Stimulated activated CD4-positive, alpha-beta T cell treated with anti-CD3 and anti-CD28 coated beads, Interleukin-12 subunit alpha, Interleukin-12 subunit beta, amount 100 ng/mL, for 48 hours (primary cell): ENCODE measurements around the gene SYNE2.
A peak's percentile ranks its signal among the peaks of the same experiment; 100 is the strongest.
"Not testable (repeated sequence)": the region's sequence is repeated elsewhere in the genome, so short reads cannot be mapped to it uniquely, and the experiment has no call there.

ENCODE experiments used
- DNase-seq, 3 donors: peaks; one replicate each; pipeline ENCODE4 v3.0.0-alpha.2; 2020; ENCODE audit warnings: low read depth in 2 of 3, low spot score in 1 of 3

The SYNE2 gene

DNA sequence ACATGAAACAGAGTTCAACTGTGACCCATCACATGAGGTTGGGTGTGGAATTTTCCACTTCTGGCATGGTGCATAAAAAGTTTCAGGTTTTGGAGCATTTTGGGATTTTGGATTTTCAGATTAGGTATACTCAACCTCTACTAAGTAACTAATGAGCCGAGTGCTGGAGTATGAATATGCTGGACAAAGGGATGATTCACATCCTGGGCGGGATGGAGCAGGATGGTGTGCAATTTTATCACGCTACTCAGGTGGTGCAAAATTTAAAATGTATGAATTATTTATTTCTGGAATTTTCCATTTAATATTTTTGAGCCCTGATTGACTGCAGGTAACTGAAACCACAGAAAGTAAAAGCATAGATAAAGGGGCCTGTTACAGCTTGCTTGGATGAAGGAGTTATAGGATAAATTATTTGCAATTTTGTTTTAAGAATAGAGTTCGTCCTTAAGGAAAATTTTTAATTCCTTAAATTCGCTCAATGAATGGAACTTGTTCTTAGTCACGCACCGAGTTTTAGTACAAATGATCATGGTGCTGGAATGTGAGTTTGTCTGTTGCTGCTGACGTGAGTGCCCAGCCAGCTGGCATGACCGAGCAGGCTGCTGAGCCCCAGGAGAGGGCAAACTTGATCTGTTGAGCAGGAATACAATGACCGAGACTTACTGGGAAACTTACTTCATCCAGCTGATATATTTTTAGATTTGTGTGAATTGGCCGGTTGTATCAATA, 265.0 kb downstream of the SYNE2 start:
- DNase-seq = no peak

DNA sequence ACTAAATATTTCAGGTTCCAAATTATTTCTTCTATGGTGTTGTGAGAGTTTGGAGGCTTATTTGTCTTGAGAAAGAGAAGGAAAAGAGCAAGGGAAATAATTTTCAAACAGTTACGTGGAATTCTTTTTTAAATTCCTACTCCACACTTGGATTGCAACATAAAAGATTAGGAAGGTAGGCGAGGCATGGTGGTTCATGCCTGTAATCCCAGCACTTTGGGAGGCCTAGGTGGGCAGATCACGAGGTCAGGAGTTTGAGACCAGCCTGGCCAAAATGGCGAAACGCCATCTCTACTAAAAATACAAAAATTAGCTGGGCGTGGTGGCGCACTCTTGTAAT, 265.6 kb downstream of the SYNE2 start:
- not testable (repeated sequence) for DNase-seq

DNA sequence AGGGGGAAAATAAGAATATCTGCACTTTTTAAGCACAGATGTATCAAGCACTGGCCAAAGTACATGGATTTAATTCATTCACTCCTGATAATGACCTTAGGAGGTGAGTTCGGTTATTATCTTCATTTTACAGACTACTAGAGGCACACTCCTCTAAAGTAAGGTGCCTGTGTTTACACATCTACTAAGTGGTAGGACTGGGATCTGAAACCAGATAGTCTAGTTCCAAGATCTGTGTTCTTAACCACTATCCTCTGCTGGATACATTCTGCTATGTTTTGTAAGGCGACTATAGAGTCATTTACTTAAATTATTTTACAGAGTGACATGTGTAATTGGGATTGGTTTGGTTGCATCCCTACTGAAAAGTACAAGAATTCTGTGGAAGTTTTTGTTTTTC, 266.1 kb downstream of the SYNE2 start:
- no peak for DNase-seq

DNA sequence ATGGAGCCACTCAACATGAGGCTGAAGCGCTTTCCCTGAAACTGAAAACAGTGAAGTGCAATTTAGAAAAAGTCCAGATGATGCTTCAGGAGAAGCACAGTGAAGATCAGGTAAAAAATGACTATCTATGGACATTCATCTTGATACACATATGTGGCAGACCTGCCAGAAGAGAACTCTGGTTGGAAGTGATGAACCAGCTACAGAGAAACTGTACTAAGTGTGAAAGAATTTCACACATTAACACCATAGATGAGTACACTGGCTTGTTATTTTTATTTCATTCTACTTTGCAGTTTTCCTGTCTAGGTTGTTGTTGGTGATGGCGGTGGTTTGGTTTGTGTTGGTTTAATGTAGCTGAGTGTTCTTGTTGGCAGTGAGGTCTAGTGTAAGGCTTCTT, 266.7 kb downstream of the SYNE2 start:
- DNase-seq = peak in 1 of 3 donors; percentile 6

DNA sequence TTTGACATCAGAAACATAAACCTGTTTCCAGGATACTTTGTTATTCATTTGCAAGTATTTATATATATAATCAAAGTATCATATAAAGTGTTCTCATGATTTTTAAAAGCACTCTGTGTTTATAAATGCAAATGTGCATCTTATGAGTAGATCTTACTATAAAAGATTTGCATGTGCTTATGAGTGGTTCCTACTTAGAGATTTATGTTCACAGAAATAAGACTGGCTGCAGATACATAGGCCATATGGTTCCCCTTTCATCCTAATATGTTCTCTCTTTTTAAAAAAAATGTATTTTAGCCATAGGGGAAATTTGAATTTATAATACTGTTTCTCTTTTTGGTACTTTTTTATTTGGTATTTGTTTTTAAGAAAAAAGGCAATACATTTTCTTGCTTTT, 267.2 kb downstream of the SYNE2 start:
- no peak for DNase-seq

DNA sequence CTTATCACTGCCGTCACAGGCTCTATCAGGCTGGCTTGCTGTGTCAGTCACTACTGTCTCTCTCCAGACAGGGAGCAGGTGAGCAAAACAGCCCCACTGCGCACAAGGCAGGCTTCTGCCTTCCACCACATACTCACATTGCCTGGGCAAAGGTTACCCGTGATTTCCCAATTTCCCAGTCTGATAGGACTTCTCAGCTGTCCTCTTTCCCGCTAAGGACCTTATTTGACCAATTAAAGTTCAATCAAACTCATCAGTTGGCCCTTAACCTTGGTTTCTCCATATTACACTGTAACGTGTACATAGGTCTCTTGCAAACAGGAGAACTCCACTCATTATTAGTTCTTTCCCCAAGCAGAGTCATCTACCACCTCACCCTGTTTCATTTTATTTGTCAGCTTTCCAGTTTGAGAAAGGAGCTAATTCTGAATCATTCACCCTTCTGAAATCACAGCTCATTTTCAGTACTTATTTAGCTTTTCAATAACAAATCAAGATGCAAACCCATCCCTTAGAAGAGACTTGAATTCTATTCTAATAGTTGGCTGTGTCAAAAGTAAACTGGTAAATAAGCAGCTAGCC, 270.5 kb downstream of the SYNE2 start:
- DNase-seq = no peak

DNA sequence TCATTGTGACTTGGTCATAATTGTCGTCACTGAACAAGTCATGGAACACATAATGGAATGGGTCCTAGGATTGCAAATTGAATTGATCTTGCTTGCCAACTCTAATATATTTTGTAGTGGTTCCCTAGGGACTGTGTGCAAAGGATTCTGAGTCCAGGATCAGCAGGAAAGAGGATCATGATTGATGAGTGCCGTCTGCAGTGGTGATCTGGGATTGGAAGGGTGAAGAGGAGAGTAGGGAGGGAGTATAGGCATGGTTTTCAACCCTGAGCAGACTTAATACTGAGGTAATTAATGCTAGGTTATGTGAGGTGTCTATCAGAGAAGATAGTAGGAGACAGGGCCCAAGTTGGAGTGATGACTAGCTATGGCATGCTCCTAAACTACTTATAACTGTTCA, 272.5 kb downstream of the SYNE2 start:
- no peak for DNase-seq

DNA sequence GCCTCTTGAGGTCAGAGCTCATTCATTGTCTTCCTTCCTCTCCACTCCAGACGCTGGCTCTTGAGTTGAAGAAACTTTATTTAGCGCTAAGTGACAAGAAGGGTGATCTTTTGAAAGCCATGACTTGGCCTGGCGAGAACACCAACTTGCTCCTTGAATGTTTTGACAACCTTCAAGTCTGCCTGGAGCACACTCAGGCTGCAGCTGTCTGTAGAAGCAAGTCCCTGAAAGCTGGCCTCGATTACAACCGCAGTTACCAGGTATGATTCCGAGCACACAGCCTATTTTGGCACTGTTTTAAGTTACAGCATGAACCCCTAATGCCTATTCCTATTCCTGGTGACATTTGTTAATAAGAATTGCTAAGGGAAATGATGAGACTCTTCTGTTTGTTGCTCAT, 273.7 kb downstream of the SYNE2 start:
- DNase-seq = no peak

DNA sequence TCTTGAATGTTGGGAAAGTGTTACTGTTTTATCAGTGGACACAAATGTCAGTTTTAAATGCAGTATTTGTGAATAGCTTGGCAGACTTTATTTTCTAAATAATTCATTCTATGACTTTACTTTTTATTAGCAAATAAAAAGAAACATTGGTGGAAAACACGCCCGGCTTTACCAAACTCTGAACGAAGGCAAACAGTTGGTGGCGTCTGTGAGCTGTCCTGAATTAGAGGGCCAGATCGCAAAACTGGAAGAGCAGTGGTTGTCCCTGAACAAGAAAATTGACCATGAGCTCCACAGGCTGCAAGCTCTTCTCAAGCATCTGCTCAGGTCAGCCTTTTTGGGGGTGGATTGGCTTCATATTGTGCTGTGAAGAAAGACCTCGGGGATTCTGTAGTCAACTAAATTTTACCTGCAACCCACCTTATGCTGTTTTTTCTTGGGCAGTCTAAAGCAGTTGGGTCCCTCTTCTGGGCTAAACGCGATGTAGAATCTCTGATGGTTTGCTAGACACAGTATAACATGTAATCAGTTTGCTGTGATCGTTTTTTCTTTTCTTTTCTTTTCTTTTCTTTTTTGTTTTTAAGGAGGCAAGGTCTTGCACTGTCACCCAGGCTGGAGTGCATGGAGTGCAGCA, 285.0 kb downstream of the SYNE2 start:
- DNase-seq = no peak

DNA sequence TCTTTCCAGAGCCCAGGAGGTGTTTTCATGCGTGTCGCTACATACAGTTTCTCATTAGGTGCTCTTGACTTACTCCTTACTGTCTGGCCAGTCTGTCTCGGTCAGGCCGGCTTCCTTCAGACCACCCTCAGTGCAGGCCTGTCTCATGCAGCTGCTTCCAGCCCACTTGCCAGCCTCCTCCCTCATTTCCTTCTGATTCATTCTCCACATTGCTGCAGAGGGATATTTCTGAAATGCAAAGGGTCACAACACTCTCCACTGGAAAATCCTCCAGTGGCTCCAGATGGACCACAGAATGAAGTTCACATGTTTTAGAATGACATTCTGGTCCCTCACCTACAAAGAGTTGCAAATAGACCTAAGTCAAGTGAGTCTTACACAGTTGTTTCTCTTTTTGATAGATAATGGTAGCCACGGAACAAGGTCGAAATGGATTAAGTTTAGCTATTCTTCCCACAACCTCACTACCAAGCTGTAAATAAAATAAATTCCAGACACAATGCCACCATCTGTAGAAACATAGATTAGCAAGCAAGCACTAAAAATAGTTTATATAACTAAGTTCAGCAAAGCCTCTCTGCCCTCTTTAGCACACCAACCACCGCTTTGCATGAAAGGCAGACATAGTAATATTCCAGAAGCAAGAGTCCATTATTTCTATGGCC, 294.5 kb downstream of the SYNE2 start:
- DNase-seq = no peak

DNA sequence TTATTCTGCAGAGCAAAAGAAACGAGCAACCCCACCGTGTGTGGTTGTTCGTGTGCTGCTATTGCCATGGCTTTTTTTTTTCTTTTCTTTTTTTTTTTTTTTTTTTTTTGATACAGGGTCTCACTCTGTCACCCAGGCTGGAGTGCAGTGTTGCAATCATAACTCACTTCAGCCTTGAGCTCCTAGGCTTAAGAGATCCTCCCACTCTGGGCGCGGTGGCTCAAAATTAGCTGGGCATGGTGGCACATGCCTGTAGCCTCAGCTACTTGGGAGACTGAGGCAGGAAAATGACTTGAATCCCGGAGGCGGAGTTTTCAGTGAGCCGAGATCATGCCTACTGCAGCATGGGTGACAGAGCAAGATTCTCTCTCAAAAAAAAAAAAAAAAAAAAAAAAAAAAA, 297.1 kb downstream of the SYNE2 start:
- no peak for DNase-seq

DNA sequence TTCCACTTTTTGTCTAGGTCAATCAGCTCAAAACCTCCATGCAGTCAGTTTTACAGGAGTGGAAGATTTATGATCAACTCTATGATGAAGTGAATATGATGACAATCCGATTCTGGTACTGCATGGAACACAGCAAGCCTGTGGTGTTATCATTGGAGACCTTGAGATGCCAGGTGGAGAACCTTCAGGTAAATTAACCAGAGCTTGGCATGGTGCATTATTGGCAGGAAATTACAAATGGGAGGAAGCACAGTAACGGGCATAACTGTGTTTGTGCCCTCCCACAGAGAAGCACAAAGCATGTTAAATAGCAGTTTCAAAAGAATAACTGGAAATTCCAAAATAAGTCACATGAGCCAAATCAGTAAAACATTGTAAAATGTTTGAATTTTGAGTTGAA, 305.8 kb downstream of the SYNE2 start:
- no peak for DNase-seq

DNA sequence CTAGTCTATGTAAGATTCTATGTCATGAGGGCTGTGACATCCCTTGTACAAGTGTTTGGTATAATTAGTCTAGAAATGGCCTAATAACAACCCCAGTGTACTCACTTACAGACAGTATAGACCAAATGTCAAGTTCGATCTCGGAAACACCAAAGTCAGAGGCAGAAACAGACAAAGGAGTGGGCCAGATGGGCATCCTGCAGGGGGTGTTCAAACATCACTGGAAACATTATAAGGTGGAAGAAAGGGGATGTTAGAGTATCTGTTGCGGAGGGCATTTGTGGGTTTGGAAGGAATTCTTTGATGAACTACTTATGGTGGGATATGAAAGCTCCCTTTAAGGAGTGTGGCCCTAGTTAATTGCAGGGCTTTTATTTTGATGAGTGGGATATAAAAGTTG, 306.8 kb downstream of the SYNE2 start:
- no peak for DNase-seq

DNA sequence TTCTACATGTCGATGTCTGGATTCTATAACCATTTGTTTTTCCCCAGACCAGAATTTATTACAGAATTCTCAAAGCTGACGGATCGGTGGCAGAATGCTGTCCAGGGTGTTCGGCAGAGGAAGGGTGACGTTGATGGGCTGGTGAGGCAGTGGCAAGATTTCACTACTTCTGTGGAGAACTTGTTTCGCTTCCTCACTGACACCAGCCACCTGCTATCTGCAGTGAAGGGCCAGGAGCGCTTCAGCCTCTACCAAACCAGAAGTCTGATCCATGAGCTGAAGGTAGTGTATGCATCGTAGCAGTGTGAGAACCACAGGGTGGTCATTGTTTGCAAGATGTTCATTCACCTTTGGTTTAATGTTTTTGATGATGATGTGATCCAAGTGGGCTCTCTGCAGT, 317.4 kb downstream of the SYNE2 start:
- DNase-seq = no peak

DNA sequence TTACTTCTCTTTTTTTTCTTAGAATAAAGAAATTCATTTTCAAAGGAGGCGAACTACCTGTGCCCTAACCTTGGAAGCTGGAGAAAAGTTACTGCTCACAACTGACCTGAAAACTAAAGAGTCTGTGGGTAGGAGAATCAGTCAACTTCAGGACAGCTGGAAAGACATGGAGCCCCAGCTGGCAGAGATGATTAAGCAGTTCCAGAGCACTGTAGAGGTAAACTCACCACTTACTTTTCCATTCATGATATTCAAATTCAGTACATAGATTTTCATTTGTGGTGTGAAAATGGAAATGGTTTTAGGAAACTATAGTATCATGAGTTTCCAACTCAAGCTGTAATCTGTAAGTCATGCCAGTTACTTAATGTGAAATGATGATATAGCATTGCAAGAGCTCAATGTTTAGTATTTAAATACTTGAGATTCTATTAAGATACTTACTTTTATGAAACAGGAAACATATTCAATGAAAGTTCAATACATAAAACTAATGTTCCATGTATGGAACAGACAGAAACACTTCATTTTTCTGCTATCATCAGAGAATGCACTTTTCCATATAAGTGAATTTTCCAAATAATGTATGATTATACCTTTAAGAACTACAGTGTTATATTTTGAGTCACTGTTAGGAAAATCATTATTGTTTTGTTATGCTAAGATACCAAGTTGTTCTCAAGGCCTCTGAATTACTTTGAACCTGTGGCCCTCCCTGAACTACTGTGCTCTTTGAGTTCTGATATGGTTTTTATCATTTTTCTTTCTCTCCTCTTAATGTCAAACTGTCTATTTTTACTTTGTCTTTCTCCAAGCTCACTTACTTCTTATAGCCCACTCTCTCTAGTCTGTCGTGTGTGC, 322.3 kb downstream of the SYNE2 start:
- DNase-seq = peak in 1 of 3 donors; percentile 9

DNA sequence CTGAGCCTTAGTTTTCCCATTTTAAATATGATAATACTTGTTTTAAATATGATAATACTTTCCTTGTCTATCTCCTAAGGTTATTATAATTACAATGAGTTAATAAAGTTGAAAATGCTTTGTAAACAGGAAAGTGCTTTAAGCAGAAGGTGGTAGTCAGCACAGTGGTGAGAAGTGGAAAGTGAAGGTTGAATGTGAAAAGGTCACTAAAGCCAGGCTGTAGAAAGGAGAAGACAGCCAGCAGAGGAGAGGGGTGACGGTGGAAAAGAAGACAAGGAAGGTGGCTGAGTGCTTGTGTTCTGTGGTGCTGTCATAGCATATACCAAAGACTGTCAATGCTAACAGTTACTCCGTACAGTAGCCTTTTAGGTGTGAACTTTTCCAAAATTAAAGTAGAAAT, 323.5 kb downstream of the SYNE2 start:
- no peak for DNase-seq

DNA sequence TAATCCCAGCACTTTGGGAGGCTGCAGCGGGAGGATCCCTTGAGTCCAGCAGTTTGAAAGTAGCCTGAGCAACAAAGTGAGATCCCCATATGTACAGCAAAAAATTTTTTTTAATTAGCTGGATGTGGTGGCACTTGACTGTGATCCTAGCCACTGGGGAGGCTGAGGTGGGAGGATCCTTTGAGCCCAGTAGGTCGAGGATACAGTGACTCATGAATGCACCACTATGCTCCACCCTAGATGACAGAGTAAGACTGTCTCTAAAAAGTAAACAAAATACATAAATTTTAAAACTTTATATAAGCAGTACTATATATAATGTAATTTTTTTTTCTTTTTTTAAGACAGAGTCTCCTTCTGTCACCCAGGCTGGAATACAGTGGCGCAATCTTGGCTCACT, 326.0 kb downstream of the SYNE2 start:
- no peak for DNase-seq

DNA sequence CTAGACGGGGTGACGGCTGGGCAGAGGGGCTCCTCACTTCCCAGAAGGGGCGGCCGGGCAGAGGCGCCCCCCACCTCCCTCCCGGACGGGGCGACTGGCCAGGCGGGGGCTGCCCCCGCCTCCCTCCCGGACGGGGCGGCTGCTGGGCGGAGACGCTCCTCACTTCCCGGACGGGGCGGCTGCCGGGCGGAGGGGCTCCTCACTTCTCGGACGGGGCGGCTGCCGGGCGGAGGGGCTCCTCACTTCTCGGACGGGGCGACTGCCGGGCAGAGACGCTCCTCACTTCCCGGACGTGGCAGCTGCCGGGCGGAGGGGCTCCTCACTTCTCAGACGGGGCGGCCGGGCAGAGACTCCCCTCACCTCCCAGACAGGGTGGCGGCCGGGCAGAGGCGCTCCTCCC, 330.1 kb downstream of the SYNE2 start:
- not testable (repeated sequence) for DNase-seq

DNA sequence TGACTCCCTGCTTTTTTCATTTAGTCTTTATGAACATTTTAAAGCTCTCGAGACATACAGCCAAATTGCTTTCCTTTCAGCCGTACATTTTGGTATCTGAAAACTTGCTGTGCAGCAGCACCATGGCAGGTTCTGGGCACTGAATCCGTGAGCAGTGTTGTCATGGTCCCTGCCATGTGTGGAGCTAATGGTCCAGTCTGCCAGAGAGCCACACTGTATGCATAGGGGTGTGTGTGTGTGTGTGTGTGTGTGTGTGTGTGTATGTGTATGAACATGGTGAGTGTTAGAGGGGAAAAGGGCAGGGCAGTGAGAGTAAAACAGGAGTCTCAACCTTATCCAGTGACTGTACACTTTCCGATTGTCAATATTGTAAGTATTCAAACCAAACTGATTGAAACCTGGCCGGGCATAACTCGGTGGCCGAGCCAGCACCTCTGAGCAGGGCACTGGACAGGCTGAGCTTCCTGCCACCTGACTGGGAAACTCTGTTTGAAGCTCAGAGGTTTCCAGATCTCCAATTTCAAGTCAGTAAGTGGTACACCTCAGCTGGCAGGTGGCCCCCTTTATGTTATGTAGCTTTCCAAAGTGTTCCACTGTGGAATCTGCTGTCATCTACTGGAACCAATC, 331.4 kb downstream of the SYNE2 start:
- no peak for DNase-seq

DNA sequence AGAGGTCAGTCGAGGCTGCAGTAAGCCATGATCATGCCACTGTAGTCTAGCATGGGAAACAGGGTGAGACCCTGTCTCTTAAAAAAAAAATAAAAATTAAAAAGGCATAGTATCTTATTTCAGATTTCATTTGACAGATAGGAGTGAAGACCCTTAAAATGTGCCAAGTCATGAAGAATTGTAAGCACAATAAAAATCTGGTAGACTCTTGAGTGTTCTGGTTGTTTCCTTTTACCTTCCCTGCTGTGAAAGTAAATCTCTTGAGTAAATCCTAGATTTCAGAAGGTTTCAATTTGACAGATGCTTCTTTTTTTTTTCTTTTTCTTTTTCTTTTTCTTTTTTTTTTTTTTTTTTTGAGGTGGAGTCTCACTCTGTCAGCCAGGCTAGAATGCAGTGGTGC, 332.4 kb downstream of the SYNE2 start:
- no peak for DNase-seq
